GM13977 (cell line): ENCODE results near the gene TARS2.

Experiments used
- DNase-seq: peaks from one replicate; pipeline ENCODE4 v3.0.0; 2012; ENCODE audit warnings: low spot score
- in situ Hi-C: fragments of 300-500 bp; cut with MboI; formaldehyde crosslinking; loops from one replicate; pipeline ENCODE4 v1.12.0; 2022; ENCODE audit warnings: low sequenced_read_pairs, low pct_unique_long_range_greater_than_20kb, mixed read lengths, inconsistent platforms; ENCODE audit not compliant: unreplicated experiment
- TF ChIP-seq, protein P1 (sequence below): IDR thresholded peaks from 2 replicates; pipeline ENCODE4 v1.5.1; 2012; ENCODE audit warnings: mild to moderate bottlenecking, control low read depth; ENCODE audit not compliant: insufficient read depth; ENCODE audit errors: extremely low read depth, missing control alignments

Gene TARS2

GRCh38 chr1:150505431-150505830 lies 18.2 kb downstream of the TARS2 start:
- TF ChIP-seq, protein P1, sequence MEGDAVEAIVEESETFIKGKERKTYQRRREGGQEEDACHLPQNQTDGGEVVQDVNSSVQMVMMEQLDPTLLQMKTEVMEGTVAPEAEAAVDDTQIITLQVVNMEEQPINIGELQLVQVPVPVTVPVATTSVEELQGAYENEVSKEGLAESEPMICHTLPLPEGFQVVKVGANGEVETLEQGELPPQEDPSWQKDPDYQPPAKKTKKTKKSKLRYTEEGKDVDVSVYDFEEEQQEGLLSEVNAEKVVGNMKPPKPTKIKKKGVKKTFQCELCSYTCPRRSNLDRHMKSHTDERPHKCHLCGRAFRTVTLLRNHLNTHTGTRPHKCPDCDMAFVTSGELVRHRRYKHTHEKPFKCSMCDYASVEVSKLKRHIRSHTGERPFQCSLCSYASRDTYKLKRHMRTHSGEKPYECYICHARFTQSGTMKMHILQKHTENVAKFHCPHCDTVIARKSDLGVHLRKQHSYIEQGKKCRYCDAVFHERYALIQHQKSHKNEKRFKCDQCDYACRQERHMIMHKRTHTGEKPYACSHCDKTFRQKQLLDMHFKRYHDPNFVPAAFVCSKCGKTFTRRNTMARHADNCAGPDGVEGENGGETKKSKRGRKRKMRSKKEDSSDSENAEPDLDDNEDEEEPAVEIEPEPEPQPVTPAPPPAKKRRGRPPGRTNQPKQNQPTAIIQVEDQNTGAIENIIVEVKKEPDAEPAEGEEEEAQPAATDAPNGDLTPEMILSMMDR: no peak
- in situ Hi-C loops: no loop called here
- no peak for DNase-seq

GRCh38 chr1:150507912-150508864 lies 21.0 kb downstream of the TARS2 start, which contains the start of gene ECM1:
ECM1 (plus strand) TSS chr1:150508109; CDS start chr1:150508210, 101 bp downstream.
- no peak for DNase-seq
- in situ Hi-C loops: no loop called here
- TF ChIP-seq, protein P1: no peak

GRCh38 chr1:150508982-150509381 lies 21.8 kb downstream of the TARS2 start:
- no peak for DNase-seq
- in situ Hi-C loops: no loop called here
- TF ChIP-seq, protein P1: no peak

DNA sequence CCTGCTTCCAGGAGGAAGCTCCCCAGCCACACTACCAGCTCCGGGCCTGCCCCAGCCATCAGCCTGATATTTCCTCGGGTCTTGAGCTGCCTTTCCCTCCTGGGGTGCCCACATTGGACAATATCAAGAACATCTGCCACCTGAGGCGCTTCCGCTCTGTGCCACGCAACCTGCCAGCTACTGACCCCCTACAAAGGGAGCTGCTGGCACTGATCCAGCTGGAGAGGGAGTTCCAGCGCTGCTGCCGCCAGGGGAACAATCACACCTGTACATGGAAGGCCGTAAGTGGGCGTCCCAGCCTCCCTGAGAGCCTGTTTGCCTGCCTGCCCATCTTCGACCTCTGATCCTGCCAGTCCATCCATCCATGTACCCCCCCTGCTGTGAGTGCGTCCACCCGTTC lies 24.3 kb downstream of the TARS2 start:
- TF ChIP-seq, protein P1: no peak
- no peak for DNase-seq
- in situ Hi-C loops: no loop called here

DNA sequence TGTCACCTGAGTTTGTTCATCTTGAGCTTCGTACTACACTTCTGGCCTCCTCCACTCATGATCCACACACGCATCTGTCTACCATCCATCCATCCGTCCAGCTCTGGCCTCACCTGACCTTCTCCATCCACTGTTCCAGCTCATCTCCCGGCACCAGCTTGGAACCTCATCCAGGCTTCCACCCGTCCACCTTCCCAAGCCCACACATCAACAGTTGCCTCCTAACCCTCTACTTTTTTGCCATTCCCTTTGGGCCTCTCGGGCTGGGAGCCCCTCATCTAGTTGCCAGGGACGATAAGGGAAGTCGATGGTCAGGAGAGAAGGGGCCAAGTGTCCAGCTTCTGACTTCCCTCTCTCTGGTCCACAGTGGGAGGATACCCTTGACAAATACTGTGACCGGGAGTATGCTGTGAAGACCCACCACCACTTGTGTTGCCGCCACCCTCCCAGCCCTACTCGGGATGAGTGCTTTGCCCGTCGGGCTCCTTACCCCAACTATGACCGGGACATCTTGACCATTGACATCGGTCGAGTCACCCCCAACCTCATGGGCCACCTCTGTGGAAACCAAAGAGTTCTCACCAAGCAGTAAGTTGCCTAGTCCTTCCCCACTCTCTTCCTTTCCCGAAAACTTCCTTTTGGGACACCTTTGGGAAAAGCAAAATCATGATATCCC lies 24.9 kb downstream of the TARS2 start:
- TF ChIP-seq, protein P1: no peak
- DNase-seq: no peak
- in situ Hi-C loops: no loop called here

DNA sequence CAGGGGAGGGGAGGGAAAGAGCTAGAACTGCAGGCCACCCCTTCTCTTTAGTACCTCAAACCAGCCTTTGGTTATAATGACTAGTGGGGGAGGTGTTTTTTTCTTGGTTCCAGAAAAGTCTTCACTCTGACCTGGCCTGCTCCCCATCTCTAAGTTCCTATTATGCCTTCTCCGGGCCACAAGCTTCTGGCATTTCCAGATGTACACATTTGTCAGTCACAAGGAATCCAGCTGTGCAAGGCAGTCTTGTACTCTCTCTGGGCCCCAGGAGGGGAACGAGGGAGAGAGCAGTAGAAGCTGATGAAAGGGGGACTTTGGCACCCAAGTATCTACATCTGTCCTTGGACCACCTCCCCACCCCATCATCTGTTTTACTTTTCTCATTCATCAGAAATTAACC lies 25.6 kb downstream of the TARS2 start:
- no peak for DNase-seq
- TF ChIP-seq, protein P1: no peak
- in situ Hi-C loops: no loop called here
